RWPE1 (cell line): Measurements from ENCODE around the gene BNC2.

Source experiments
- CTCF ChIA-PET: fragments of 350-600 bp; sonication (Branson Sonifier 250); formaldehyde crosslinking; extraction: SDS; loops from one replicate; lab custom pipeline; 2021; lab: Yijun Ruan, JAX
- POLR2A ChIA-PET: fragments of 400-600 bp; formaldehyde crosslinking; extraction: SDS; loops from one replicate; lab custom pipeline; 2020; ENCODE audit warnings: antibody characterized with exemption; ENCODE audit not compliant: low non-redundant PET; lab: Yijun Ruan, JAX
- DNase-seq: peaks from one replicate; pipeline ENCODE4 v3.0.0; 2012; ENCODE audit warnings: low spot score
- H3K27ac ChIP-seq: fragments of 450-650 bp; 2 replicates; pipeline ENCODE4 v1.5.1; 2017
- TF ChIP-seq, protein P1 (sequence below): fragments of 450-650 bp; conservative IDR thresholded peaks from 2 replicates; pipeline ENCODE4 v1.5.1; 2017; ENCODE audit warnings: low read depth, mild to moderate bottlenecking

The BNC2 gene

GRCh38 chr9:16514131-16514530, 356.3 kb downstream of the BNC2 start:
- no peak overlapping the region for H3K27ac ChIP-seq
- CTCF ChIA-PET = interaction anchor here (0.6 kb wide), 1 partner anchor 265 kb away, joined by 3 read pairs; no protein-coding TSS in a partner anchor
- POLR2A ChIA-PET = no interaction called here
- TF ChIP-seq, protein P1, sequence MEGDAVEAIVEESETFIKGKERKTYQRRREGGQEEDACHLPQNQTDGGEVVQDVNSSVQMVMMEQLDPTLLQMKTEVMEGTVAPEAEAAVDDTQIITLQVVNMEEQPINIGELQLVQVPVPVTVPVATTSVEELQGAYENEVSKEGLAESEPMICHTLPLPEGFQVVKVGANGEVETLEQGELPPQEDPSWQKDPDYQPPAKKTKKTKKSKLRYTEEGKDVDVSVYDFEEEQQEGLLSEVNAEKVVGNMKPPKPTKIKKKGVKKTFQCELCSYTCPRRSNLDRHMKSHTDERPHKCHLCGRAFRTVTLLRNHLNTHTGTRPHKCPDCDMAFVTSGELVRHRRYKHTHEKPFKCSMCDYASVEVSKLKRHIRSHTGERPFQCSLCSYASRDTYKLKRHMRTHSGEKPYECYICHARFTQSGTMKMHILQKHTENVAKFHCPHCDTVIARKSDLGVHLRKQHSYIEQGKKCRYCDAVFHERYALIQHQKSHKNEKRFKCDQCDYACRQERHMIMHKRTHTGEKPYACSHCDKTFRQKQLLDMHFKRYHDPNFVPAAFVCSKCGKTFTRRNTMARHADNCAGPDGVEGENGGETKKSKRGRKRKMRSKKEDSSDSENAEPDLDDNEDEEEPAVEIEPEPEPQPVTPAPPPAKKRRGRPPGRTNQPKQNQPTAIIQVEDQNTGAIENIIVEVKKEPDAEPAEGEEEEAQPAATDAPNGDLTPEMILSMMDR = no peak
- DNase-seq = no peak

DNA sequence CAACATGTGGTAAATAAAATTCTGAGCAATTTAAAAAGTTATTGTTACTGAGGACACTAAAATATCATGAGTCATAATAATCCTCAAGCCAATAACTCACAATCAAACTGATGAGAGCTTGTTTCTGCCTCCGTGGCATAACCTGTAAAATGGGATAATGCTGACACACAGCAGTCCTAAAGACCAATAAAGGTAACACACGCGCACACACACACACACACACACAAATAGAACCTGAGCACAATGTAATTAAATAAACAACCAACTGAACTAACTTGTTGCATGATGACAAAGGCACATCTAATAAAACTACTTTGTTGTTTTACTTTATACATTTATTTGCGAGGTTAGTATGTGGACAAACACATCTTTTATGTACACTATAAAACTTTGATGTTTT, 358.2 kb downstream of the BNC2 start:
- DNase-seq = no peak
- TF ChIP-seq, protein P1 = no peak
- no peak overlapping the region for H3K27ac ChIP-seq
- ChIA-PET CTCF (no interaction called here), POLR2A (no interaction called here)

- no peak overlapping the region for H3K27ac ChIP-seq
- ChIA-PET CTCF (no interaction called here), POLR2A (no interaction called here)
- TF ChIP-seq, protein P1 = no peak
- no peak for DNase-seq
Observed at GRCh38 chr9:16510482-16510881, 360.0 kb downstream of the BNC2 start.

- POLR2A ChIA-PET = no interaction called here
- CTCF ChIA-PET = interaction anchor here (0.9 kb wide), 1 partner anchor 338 kb away, joined by 3 read pairs; no protein-coding TSS in a partner anchor
- H3K27ac ChIP-seq = no peak overlapping the region
- no peak for DNase-seq
- TF ChIP-seq, protein P1 = no peak
Observed at GRCh38 chr9:16509997-16510396, 360.5 kb downstream of the BNC2 start.

DNA sequence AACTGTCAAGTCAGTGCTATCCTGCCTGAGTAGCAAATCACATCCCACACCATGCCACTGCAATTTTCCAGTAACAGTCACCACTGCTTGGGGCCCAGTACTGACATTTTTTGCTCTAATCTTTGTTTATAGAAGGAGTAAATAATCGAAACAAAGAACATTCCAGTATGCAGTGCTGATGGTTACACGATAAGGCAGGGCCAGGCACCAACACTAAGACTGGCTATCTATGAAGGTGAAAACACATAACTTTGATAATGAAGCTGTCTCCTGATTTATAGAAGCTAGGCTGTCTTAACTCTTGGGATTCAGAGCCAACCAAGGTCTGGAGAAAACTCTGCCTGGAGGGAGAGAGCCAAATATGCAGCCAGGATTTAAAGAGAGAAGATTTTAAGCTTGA, 365.3 kb downstream of the BNC2 start:
- TF ChIP-seq, protein P1 = no peak
- CTCF ChIA-PET = interaction anchor here (1.0 kb wide), 1 partner anchor 13 kb away, joined by 4 read pairs; no protein-coding TSS in a partner anchor
- POLR2A ChIA-PET = no interaction called here
- no peak overlapping the region for H3K27ac ChIP-seq
- no peak for DNase-seq

- no peak for DNase-seq
- CTCF ChIA-PET = no interaction called here
- POLR2A ChIA-PET = no interaction called here
- H3K27ac ChIP-seq = no peak overlapping the region
- TF ChIP-seq, protein P1 = no peak
Observed at GRCh38 chr9:16501726-16502125, 368.7 kb downstream of the BNC2 start.
